ENCODE data around the gene C3orf20. TPM values are rescaled to one million over a fixed set of nuclear protein-coding genes. Genes with fewer than 3 reads are reported as not detected.

The C3orf20 gene
- total RNA-seq, 2 experiments from 2014 or later = 0.08 TPM; not detected in 1

GRCh38 chr3:14768881-14769280 is 93.9 kb downstream of the C3orf20 start:
- ChIA-PET POLR2A (no interaction called here), CTCF (no interaction called here)

- CTCF ChIA-PET = no interaction called here
- POLR2A ChIA-PET = no interaction called here
Measured at GRCh38 chr3:14769544-14770325, 94.8 kb downstream of the C3orf20 start.

GRCh38 chr3:14770591-14770990 is 95.7 kb downstream of the C3orf20 start:
- CTCF ChIA-PET = no interaction called here
- POLR2A ChIA-PET = no interaction called here

GRCh38 chr3:14771593-14772497 is 96.9 kb downstream of the C3orf20 start:
- ChIA-PET CTCF (no interaction called here), POLR2A (no interaction called here)

- CTCF ChIA-PET = no interaction called here
- POLR2A ChIA-PET = no interaction called here
Measured at GRCh38 chr3:14772533-14773138, 97.7 kb downstream of the C3orf20 start.

- CTCF ChIA-PET = no interaction called here
- POLR2A ChIA-PET = no interaction called here
Measured at GRCh38 chr3:14773281-14773680, 98.3 kb downstream of the C3orf20 start.

- ChIA-PET CTCF (no interaction called here), POLR2A (no interaction called here)
Measured at GRCh38 chr3:14773691-14774128, 98.8 kb downstream of the C3orf20 start.

- CTCF ChIA-PET = no interaction called here
Measured at GRCh38 chr3:14774431-14774830, 99.5 kb downstream of the C3orf20 start.

GRCh38 chr3:14775011-14775410 is 100.1 kb downstream of the C3orf20 start:
- ChIA-PET CTCF (no interaction called here), POLR2A (no interaction called here)

More at GRCh38 chr3:14774431-14774830, 99.5 kb downstream of the C3orf20 start:
- POLR2A ChIA-PET = no interaction called here

- ChIA-PET CTCF (no interaction called here), POLR2A (no interaction called here)
Measured at GRCh38 chr3:14775563-14775962, 100.6 kb downstream of the C3orf20 start.

GRCh38 chr3:14779069-14779685 is 104.2 kb downstream of the C3orf20 start:
- ChIA-PET POLR2A (no interaction called here), CTCF (no interaction called here)

GRCh38 chr3:14780927-14781507 is 106.1 kb downstream of the C3orf20 start:
- POLR2A ChIA-PET = no interaction called here
- CTCF ChIA-PET = interaction anchor here (1.0 kb wide), 1 partner anchor 9 kb away, joined by 3 read pairs; no protein-coding TSS in a partner anchor

- CTCF ChIA-PET = interaction anchor here (1.2 kb wide), 1 partner anchor 33 kb away, joined by 3 read pairs; no protein-coding TSS in a partner anchor
- POLR2A ChIA-PET = no interaction called here
Measured at GRCh38 chr3:14783480-14784086, 108.6 kb downstream of the C3orf20 start.

GRCh38 chr3:14784087-14784681 is 109.2 kb downstream of the C3orf20 start:
- CTCF ChIA-PET = interaction anchor here (1.2 kb wide), 1 partner anchor 140 kb away, joined by 3 read pairs; no protein-coding TSS in a partner anchor
- POLR2A ChIA-PET = no interaction called here

- CTCF ChIA-PET = interaction anchor here (1.2 kb wide), 1 partner anchor 139 kb away, joined by 3 read pairs; no protein-coding TSS in a partner anchor
Measured at GRCh38 chr3:14785207-14786155, 110.5 kb downstream of the C3orf20 start.

GRCh38 chr3:14786369-14786768 is 111.4 kb downstream of the C3orf20 start:
- ChIA-PET POLR2A (no interaction called here), CTCF (no interaction called here)

More at GRCh38 chr3:14785207-14786155, 110.5 kb downstream of the C3orf20 start:
- POLR2A ChIA-PET = no interaction called here

- POLR2A ChIA-PET = no interaction called here
Measured at GRCh38 chr3:14787630-14788029, 112.7 kb downstream of the C3orf20 start.

GRCh38 chr3:14788644-14789043 is 113.7 kb downstream of the C3orf20 start:
- CTCF ChIA-PET = no interaction called here
- POLR2A ChIA-PET = no interaction called here

More at GRCh38 chr3:14787630-14788029, 112.7 kb downstream of the C3orf20 start:
- CTCF ChIA-PET = no interaction called here
